ENCODE data around the gene ZNF433. TPM values are rescaled to one million over a fixed set of nuclear protein-coding genes. Genes with fewer than 3 reads are reported as not detected.

Gene ZNF433
- total RNA-seq (2022; extraction: Qiagen RNA extraction; ENCODE audit: low read depth), result not detected in 5 replicates

DNA sequence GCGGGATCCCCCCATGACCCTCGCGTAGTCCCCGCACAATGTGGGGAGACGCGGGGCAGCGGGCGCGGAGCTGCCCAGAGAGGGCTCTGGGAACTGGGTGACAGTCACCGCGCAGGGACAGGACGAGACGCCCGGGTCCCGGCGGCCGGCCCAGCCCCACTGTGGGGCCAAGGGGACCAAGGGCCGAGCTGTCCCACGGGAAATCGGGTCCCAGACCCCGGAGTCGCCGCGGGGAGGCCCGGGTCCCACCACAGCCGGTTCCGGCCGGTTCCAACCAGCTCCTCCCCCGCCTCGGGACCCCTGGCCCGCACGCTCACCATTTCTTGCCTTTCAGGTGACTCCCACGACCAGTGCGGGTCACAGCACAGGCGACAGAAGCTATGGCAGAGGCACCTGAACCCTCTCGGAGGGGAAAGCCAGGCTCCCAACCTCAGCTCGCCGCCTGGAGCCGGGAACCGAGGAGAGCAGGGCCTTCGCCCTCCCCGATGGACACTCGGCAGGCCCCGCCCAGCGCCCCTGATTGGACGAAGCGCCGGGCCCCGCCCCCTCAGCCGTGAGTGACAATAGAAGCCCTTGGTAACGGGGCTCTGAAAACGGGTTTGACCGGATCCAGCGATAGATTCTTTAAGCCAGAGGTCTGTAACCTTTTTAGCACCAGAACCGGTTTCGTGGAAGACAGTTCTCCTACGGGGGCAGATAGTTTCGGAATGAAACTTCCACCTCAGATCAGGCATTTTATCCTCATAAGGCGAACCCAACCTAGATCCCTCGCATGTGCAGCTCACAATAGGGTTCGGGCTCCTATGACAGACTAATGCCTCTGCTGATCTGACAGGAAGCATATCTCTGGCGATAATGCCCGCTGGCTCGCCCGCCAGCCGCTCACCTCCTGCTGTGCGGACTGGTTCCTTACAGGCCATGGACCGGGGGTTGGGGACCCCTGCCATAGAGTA is at the start of gene ZNF433:
TSS of gene ZNF433 (minus strand) at position 460 of the 953 bp plus-strand sequence. CDS start at position 320, 140 bp downstream.

DNA sequence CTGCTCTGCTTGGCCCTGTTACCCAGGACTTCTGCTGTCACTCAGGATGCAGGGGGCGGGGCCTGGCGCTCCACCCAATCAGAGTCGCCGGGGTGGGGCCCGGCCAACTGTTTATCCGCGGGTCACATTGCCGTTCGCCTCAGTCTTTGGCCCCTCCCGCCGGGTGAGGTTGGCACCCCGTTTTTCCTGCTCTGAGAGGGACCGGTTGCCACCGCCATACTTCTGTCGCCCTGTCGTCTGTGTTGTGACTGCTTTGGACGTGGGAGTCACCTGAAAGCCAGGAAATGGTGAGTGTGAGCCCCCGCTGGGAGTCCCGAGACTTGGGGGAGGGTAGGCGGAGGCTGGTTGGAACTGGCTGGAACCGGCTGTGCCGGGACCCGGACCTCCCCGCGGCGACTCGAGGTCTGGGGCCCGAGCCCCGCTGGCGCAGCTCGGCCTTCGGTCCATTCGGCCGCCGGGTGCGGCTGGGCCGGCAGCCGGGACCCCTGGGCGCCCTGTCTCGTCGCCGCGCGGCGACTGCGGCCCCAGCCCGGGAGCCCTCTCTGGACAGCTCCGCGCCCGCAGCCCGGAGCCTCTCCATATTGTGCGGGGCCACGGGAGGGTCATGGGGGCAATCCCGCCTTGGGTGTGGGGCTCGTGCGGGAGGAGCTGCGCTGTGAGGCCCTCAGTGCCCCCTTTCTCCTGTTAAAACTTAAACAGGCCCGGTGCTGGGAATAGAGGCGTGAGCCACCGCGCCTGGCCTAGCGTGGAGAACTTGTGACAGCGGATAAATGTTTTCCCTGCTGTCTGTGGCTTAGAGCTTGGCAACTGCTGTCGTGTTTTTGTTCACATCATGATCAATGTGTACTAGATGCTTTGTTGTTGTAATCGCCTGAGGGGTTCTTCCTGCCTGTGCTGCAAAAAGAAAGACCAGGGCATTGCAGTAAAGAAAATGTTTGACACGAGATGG is 29.4 kb upstream of the ZNF433 start, which contains the start of gene ZNF844:
TSS of gene ZNF844 (plus strand) at position 142 of the 949 bp plus-strand sequence. CDS start at position 285, 143 bp downstream.

DNA sequence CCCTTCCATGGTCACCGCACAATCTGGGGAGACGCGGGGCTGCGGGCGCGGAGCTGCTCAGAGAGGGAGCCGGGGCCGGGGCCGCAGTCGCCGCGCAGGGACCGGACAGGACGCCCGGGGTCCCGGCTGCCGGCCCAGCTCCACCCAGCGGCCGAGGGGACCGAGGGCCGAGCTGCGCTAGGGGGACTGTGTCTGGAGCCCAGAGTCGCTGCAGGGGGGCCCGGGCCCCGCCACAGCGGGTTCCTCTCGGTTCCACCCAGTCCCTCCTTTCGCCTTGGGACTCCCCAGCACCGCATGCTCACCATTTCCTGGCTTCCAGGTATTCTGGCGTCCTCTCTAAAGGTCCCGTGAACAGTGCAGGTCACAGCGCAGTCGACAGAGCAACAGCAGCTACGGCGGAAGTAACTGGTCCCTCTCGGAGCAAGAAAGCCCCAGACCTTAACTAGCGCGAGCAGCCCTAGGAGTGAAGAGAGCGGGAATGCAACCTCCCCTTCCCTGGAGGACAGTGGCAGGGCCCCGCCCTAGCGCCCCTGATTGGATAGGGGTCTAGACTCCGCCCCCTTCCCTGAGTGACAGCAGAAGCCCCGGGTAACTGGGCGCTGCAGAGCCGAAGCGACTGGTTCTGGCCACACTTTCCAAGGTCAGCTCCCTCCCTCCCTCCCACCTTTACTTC is 17.2 kb upstream of the ZNF433 start, which contains the start of gene ZNF878:
TSS of gene ZNF878 (minus strand) at position 465 of the 673 bp plus-strand sequence. CDS start at position 305, 160 bp downstream.

DNA sequence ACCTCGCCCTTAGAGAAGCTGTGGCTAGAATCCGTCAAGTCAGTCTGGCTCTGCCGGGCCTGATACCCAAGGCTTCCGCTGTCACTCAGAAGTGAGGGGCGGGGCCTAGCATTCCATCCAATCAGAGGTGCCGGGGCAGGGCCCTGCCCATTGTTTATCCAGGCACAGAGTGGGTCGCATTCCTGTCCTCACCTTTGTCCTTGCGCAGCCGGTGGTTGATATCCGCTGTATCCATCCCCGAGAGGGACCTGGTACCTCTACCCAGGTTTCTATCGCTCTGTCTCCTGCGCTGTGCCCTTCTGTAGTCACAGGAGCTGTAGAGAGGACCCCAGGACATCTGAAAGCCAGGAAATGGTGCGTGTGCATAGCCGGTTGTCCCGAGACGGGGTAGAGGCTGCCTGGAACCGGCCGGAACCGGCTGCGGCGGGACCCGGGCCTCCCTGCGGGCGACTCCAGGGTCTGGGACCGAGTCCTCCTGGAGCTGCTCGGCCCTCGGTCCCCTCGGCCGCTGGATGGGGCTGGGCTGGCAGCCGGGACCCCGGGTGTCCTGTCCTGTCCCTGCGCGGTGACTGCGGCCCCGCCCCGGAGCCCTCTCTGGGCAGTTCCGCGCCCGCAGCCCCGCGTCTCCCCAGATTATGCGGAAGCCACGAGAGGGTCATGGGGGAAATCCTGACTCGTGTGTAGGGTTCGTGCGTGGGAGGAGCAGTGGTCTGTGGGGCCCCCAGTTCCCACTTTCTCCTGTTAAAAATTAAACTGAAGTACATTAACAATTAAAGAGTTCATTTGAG is 70.4 kb downstream of the ZNF433 start, which contains the start of gene ZNF763:
TSS of gene ZNF763 (plus strand) at position 183 of the 788 bp plus-strand sequence. CDS start at position 352, 169 bp downstream.

Other genes starting within 250 kb of the ZNF433 start
- gene ZNF491, start 237.2 kb downstream of the ZNF433 start, total RNA-seq (2022; extraction: Qiagen RNA extraction; ENCODE audit: low read depth), result not detected in 5 replicates
- 0.05 to 0.21 TPM (median 0.12 TPM) in 3 of 5 replicates, not detected in the others for gene ZNF440, start 221.4 kb downstream of the ZNF433 start, total RNA-seq (2022; extraction: Qiagen RNA extraction; ENCODE audit: low read depth)
- gene ZNF439, start 187.0 kb downstream of the ZNF433 start, total RNA-seq (2022; extraction: Qiagen RNA extraction; ENCODE audit: low read depth), result not detected in 5 replicates
- gene ZNF69, start 147.9 kb downstream of the ZNF433 start, total RNA-seq (2022; extraction: Qiagen RNA extraction; ENCODE audit: low read depth), result not detected in 5 replicates
- gene ZNF700, start 110.6 kb downstream of the ZNF433 start, total RNA-seq (2022; extraction: Qiagen RNA extraction; ENCODE audit: low read depth), result 0.17 to 0.32 TPM (median 0.18 TPM) in 5 replicates
- gene ZNF763, start 70.6 kb downstream of the ZNF433 start, total RNA-seq (2022; extraction: Qiagen RNA extraction; ENCODE audit: low read depth), result not detected in 5 replicates
- not detected in 5 replicates for gene ZNF878, start 17.3 kb upstream of the ZNF433 start, total RNA-seq (2022; extraction: Qiagen RNA extraction; ENCODE audit: low read depth)
- not detected in 5 replicates for gene ZNF844, start 29.1 kb upstream of the ZNF433 start, total RNA-seq (2022; extraction: Qiagen RNA extraction; ENCODE audit: low read depth)
- gene ZNF20, start 104.7 kb upstream of the ZNF433 start, total RNA-seq (2022; extraction: Qiagen RNA extraction; ENCODE audit: low read depth), result 0.23 to 0.25 TPM in 2 of 5 replicates, not detected in the others
- gene ZNF625, start 121.1 kb upstream of the ZNF433 start, total RNA-seq (2022; extraction: Qiagen RNA extraction; ENCODE audit: low read depth), result not detected in 5 replicates
- gene ZNF136, start 127.4 kb upstream of the ZNF433 start, total RNA-seq (2022; extraction: Qiagen RNA extraction; ENCODE audit: low read depth), result 1.2 to 2.5 TPM (median 1.6 TPM) in 5 replicates